Stimulated activated CD4-positive, alpha-beta T cell treated with anti-CD3 and anti-CD28 coated beads, Interleukin-4, amount 100 ng/mL, for 1 hour (primary cell): Measurements from ENCODE around the gene UQCR11.

Experiments
- DNase-seq: peaks from one replicate; pipeline ENCODE4 v3.0.0-alpha.2; 2020

Gene UQCR11

DNA sequence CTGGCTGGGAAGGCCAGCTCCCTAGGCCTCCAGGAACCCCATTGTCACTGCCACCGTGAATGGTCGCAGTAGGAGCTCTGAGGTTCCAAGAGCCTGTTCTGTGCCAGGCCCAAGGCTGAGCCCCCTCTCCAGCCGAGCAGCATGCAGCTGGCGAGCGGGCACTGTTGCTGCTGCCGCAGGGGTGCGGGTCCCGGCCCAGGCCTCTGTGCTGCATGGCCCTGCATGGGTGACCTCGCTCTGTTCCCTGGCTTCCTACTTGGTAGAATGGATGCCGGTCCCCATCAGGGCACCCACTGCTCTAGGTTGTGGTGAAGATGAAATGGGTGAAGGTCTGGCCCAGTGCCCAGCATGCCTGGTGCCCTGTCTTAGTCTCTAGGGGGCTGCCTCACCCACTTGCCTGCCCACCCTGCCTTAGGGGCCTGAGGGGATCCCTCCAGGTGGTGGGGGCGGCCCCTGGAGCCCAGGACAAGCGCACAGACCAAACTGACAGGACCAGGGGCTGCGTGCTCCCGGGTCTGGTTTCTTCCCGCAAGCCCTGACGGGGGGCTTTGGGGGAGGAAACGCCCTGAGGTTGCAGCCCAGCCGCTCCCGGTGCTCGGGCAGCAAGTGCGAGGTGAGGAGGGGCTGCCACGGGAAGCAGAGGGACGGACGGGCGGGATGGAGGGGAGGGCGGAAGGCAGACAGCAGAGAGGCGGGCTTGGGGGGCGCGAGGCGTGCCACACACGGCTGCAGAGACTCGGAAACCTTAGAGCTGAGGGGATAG, 8.7 kb upstream of the UQCR11 start:
- DNase-seq = no peak

DNA sequence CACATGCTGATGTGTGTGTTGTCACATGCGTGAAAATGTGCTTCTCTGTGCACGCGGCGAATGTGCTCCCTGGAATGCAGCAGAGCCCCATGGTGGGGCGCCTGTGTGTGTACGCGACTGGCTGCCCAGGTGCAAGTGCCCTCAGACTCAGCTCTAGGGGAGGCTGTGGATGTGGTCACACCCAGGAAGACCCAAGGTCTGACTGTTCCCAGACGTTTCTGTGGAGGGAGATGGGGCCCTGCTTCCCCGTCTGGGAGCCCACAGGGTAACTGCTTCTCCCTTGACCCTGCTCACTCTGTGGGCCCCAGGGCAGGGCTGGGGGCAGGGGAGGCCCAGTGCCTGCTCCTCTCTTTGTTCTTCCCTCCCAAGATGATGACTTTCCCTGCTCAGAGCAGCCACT, 7.9 kb upstream of the UQCR11 start:
- DNase-seq = no peak

- DNase-seq = no peak
Observed at GRCh38 chr19:1612114-1613086, 7.1 kb upstream of the UQCR11 start.

DNA sequence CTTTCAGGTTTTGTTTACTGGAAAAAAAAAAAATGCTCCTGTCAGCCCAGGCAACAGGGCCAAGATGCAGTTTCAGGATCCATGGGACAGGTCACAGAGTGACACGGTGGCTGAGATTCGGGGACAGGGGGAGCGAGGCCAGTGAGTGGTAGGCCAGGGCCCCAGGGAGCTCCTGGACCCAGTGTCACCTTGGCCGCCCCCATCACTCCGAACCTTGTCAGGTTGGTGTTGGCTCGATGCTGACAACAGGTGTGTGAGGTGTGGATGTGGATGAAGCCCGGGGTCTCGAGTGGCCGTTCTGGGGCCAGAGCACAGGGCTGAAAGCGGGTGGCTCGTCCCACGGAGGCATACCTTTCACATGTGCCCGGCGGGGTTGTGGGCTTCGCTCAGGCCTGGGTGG, 6.1 kb upstream of the UQCR11 start:
- DNase-seq = no peak

DNA sequence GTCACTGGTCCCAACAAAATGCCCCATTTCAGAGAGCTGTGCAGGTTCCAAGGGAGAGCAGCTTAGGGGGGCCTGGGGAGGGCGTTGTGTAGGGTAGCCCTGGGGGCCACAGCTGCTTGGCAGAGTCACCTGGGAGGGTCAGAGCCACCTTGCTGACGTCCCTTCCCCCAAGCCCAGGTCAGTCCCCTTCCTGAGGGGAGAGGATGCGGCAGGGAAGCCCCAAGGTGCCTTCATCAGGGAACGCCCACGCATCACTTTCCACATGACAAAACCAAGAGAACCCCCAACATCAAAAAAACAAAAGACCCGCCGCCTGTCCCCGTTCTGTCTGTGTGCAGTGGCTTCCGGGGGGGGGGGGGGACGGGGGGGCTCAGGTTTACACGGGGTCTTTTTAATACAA, 5.3 kb upstream of the UQCR11 start:
- no peak for DNase-seq

GRCh38 chr19:1609680-1610474, 4.6 kb upstream of the UQCR11 start:
- no peak for DNase-seq

GRCh38 chr19:1609103-1609396, 3.8 kb upstream of the UQCR11 start:
- DNase-seq = no peak

DNA sequence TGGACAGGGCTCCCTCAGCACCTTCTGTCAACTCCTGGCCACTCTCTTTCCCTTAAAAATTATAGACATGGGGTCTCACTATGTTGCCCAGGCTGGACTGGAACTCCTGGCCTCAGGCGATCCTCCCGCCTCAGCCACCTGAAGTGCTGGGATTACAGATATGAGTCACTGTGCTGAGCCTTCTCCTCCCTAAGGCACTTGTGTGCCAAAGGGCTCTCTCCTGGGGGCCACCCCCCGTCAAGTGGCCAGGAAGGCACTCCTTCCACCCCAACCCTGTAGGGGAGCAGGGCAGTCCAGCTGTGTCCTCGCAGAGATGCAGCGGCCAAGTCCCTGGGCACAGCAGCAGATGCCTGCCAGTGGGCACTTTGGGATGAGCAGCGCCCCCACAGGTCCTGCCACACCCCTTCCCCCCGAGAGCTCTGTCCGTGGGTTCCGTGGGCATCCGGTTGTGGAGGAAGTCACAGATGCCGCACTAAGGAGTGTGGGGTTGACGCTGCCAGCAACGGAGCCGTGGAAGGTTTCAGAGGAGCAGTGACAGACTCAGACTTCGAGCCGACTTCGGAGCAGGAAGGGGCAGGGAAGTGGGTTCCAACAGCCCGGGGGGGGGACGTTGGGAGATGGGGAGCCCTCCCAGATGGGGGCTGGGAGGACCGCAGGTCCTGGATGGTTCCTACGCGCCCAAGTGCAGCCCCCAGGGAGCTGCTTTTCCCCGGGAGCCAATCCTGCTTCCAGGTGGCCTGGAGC, 3.3 kb upstream of the UQCR11 start:
- peak; percentile 21 for DNase-seq

GRCh38 chr19:1606138-1606651, 933 bp upstream of the UQCR11 start:
- DNase-seq = no peak

GRCh38 chr19:1602091-1602707, 3.1 kb downstream of the UQCR11 start:
- DNase-seq = no peak

- DNase-seq = no peak
Observed at GRCh38 chr19:1601613-1602064, 3.6 kb downstream of the UQCR11 start.

DNA sequence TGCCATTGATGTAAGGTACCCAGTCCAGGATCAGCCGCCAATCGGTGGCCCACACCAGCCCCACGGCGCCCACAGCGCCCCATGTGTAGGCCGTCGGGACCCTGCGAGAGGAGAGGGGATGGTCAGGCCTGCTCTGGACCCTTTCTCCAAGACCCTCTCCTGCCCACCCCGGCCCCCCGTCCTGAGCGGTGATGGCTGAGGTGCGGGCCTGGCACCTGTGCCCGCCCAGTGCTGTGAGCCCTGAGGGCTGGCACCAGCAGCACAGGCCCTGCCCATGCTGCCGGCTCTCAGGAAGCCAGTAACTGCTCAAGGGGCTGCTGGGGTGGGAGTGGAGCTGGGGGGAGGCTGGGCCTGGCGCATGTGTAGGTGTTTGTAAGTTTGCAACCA, 5.8 kb downstream of the UQCR11 start:
- no peak for DNase-seq

DNA sequence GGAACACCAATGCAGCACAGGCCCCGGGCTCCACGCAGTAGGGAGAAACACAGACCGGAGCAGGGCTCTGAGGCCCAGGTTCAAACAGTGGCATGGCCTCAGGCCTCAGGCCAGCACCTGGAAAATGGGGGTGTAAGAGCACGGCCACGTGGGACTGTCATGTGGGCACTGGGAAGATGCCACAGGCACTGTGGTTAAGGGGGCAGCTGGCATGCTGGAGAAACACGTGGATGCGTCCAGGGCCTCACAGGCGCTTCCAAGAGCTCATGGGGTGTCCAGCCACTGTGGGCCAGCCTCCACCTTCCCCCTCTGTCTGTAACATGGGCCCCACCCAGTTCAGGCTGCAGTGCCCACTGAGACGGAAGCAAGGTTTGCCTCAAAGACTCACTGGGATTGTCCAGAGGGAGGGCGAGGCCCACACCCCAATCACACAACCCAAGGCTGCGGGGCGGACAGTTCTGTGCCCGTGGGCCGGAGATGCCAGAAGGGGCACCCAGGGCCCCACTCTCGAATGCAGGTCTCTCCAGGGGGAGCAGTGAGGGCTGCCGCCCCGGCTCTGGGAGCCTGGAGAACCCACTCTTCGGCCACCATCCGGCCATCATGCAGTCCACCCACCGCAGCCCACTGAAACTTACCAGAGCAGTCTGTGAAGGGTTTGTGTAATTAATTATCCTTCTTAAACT, 6.3 kb downstream of the UQCR11 start:
- no peak for DNase-seq

GRCh38 chr19:1593501-1593772, 11.8 kb downstream of the UQCR11 start:
- DNase-seq = no peak

- peak; percentile 88 for DNase-seq
Observed at GRCh38 chr19:1592755-1593500, 12.3 kb downstream of the UQCR11 start, which contains the start of gene MBD3. MBD3 (minus strand) TSS chr19:1592865; CDS start chr19:1592631, 234 bp downstream.

GRCh38 chr19:1592024-1592754, 13.1 kb downstream of the UQCR11 start:
- DNase-seq = peak; percentile 84

DNA sequence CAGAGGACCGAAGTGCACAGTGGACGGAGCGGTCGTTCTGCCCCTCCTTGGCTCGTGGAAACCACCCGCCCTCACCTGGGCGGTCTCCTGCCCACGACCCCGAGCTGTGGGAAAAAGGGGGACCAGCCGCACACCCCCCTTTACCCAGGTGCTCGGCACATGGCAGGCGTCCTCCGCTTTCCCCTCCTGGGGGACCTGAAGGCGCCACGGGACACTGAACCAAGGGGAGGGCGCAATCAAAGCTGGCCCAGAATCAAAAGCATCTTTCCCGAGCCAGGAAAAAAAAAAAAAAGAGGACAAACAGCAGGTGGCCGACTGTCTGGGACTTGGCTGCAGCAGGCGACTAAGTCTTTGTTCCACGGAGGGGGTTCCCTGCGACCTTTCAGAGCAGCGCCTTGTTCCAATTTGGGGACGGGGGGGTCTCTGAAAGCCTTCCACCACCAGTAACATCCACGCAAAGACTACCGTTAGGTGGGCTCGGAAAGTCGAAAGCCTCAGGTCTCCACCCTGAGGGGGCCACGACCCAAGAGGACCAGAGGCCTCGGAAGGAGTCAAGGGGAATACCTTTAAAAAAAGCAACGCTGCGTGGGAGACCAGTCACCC, 13.7 kb downstream of the UQCR11 start:
- DNase-seq = peak; percentile 26

DNA sequence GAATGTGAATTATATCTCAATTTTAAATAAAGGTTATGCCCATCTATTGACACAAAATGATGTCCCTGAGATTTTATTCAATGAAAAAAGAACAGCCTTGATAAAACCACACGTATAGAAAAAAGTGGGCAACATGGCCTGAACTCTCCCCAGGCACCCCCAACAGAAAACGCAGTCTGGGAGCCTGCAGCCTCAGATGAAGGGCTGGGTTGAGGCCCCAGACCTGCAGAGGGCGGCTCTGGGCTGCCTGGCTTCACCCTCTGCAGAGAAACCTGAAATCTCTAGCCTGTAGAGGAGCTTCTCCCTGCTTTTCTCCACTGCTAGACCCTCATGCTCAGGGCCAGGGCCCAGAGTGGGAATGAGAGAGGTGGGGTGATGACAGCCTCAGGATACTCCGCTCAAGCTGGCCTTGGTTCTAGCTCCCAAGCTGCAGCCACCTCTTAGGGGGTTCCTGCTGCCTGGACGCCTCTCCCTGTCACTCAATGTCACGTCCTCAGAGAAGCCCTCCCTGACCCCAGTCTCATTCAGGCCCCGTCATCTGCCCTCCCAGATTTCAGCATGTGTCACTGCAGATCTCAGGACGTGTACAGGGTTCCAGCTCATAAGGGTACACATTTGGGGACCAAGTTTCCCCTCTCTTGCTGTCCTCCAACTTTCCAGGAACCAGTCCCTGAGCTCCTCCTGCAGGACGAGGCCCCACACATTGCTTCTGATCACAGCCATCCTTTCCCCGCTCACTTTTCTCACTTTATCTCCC, 14.4 kb downstream of the UQCR11 start:
- DNase-seq = peak; percentile 43

- no peak for DNase-seq
Observed at GRCh38 chr19:1587872-1588271, 17.4 kb downstream of the UQCR11 start.
